Measurements from ENCODE around the gene MAG.
"Not testable (repeated sequence)": the region's sequence is repeated elsewhere in the genome, so short reads cannot be mapped to it uniquely, and the experiment has no call there.

DNA sequence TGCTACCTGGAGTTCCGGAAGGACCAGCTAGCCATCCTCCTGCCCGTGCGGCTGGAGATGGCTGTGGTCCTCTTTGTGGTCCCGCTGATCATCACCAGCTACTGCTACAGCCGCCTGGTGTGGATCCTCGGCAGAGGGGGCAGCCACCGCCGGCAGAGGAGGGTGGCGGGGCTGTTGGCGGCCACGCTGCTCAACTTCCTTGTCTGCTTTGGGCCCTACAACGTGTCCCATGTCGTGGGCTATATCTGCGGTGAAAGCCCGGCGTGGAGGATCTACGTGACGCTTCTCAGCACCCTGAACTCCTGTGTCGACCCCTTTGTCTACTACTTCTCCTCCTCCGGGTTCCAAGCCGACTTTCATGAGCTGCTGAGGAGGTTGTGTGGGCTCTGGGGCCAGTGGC is 67.4 kb downstream of the MAG start:
- TF ChIP-seq FOS (IDR thresholded peaks at IDR 0.05; ENCODE audit: borderline replicate concordance, extremely low read depth, insufficient read length); KDM1A (IDR thresholded peaks at IDR 0.05; ENCODE audit: borderline replicate concordance); CTCF (IDR thresholded peaks at IDR 0.05 in 2 of 3, conservative IDR thresholded peaks at IDR 0.05 in 1 of 3; ENCODE audit: control insufficient read depth in 2 of 3, extremely low read depth in 1 of 3, insufficient read depth in 1 of 3, low read depth in 3 of 3, low read length in 3 of 3): not testable (repeated sequence)
- TF ChIP-seq, protein P1, sequence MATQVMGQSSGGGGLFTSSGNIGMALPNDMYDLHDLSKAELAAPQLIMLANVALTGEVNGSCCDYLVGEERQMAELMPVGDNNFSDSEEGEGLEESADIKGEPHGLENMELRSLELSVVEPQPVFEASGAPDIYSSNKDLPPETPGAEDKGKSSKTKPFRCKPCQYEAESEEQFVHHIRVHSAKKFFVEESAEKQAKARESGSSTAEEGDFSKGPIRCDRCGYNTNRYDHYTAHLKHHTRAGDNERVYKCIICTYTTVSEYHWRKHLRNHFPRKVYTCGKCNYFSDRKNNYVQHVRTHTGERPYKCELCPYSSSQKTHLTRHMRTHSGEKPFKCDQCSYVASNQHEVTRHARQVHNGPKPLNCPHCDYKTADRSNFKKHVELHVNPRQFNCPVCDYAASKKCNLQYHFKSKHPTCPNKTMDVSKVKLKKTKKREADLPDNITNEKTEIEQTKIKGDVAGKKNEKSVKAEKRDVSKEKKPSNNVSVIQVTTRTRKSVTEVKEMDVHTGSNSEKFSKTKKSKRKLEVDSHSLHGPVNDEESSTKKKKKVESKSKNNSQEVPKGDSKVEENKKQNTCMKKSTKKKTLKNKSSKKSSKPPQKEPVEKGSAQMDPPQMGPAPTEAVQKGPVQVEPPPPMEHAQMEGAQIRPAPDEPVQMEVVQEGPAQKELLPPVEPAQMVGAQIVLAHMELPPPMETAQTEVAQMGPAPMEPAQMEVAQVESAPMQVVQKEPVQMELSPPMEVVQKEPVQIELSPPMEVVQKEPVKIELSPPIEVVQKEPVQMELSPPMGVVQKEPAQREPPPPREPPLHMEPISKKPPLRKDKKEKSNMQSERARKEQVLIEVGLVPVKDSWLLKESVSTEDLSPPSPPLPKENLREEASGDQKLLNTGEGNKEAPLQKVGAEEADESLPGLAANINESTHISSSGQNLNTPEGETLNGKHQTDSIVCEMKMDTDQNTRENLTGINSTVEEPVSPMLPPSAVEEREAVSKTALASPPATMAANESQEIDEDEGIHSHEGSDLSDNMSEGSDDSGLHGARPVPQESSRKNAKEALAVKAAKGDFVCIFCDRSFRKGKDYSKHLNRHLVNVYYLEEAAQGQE (IDR thresholded peaks at IDR 0.05; ENCODE audit: low read depth, low read length): not testable (repeated sequence)

All from GM12878 (cell line).